T-helper 2 cell (primary cell): ENCODE data around the gene MYLK4.
A peak's percentile ranks its signal among the peaks of the same experiment; 100 is the strongest.

Experiments used
- DNase-seq, 5 experiments: peaks; one replicate each; pipeline versions ENCODE4 v3.0.0 to v3.0.0-alpha.2; 2012 to 2022
- total RNA-seq, 2 donors: gene quantifications; one replicate each; lab custom pipeline; 2026; lab: John Stamatoyannopoulos, UW

MYLK4 gene
- total RNA-seq: 3.1 to 5.2 reads per million in 2 donors

DNA sequence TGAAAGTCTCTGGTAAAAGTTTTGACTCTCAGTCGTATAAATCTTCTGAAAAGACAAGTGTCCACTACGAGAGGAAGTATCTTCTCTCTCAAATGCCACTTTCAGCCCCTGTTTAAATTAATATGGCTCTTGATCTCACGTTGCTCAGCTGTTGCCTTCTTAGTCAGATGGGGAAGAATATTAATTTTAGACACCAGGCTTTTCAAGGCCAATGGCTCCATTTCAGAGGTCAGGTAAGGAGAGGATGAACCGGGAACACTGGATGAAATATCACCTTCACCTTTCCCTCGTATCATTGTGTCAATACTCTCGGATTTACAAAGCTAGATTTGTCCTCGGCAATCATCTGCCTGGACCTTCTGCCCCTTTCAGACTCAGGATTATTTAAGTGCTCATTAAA is at the start of gene MYLK4:
Gene MYLK4 (minus strand): TSS at position 91 of the 400 bp plus-strand sequence. CDS start 1,628 bp downstream, outside the sequence.
- DNase-seq: no peak

GRCh38 chr6:2799936-2800527 is 49.3 kb upstream of the MYLK4 start:
- DNase-seq: peak in 1 of 5 experiments; percentile 52

DNA sequence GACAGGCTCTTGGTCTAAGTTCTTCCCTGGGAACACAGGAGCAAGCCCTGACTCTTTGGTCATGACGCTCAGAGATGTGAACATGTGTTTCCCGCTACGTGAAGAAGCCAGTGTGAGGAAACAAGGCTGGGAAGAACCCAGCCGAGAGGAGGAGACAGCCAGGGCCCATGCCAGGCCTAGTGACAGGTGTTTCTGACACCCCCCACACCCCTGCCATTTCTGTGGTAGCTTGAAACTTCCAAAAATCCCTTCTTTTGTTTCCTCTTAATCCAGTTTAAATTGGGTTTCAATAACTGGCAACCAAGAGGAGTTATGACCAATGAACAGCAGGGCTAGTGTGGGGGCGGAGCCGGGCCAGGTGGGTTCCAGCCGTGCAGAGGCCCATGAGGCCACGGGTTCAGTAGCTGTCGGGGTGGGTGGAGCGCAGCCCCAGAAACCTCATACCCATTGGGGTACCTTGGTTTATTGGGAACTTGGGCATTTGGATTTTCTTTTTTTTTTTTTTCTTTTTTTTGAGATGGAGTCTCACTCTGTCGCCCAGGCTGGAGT is 47.9 kb upstream of the MYLK4 start:
- no peak for DNase-seq

- DNase-seq: no peak
Measured at GRCh38 chr6:2797564-2798031, 46.9 kb upstream of the MYLK4 start.

GRCh38 chr6:2796861-2797260 is 46.1 kb upstream of the MYLK4 start:
- no peak for DNase-seq

DNA sequence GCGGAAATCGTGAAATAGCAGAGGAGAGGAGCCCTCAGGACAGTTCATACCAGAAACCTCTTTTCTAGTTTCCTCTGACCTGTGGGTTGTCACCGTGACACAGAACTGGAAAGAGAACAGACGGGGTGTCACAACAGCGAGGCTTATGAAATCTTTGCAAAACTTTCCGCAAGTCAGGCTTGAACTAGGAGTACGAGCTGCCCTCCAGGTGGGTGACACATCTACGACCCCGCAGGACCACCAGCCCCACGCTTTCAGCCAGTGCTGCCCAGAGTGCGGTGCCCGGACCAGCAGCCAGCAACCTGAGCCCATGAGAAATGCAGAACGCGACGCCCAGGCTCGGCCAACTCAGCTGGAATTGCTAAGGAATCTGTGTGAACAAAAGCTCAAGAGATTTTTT is 45.2 kb upstream of the MYLK4 start:
- peak in 1 of 5 experiments; percentile 15 for DNase-seq

- no peak for DNase-seq
Measured at GRCh38 chr6:2795162-2795561, 44.4 kb upstream of the MYLK4 start.

GRCh38 chr6:2794171-2794730 is 43.5 kb upstream of the MYLK4 start:
- no peak for DNase-seq

DNA sequence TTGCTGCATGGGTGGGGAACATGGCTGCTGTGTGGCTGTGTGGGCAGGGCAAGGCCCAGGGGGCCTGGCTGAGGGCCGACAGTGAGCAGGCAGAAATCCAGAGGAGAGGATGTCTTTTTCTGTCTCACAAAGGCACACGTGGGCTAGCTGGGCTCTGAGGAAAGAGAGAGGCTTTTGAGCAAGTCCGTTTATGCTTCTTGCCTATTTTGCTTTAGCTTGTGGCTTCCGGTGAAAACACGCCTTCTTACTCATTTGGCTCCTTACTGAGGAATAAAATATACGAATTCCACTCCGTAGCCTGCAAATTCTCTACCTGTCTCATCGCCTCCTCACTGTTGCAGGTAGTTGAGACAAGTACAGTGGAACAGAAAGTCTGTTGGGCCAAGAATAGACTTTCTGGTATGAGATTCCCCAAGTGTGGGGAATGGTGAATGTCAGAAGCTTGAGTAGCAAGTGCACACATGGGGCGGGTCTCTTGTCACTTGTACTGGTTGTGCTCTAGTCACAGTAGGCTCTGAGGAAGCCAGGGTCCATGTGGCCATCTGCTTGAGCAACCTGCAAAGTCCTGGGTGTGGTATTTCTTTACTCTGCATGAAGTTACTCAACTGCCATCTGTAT is 42.9 kb upstream of the MYLK4 start:
- DNase-seq: peak in 1 of 5 experiments; percentile 77

GRCh38 chr6:2792330-2793110 is 41.8 kb upstream of the MYLK4 start:
- no peak for DNase-seq

GRCh38 chr6:2791450-2791974 is 40.8 kb upstream of the MYLK4 start:
- no peak for DNase-seq

- peak in 3 of 5 experiments; percentile 18 to 76 (median 23) for DNase-seq
Measured at GRCh38 chr6:2790588-2791449, 40.1 kb upstream of the MYLK4 start.

DNA sequence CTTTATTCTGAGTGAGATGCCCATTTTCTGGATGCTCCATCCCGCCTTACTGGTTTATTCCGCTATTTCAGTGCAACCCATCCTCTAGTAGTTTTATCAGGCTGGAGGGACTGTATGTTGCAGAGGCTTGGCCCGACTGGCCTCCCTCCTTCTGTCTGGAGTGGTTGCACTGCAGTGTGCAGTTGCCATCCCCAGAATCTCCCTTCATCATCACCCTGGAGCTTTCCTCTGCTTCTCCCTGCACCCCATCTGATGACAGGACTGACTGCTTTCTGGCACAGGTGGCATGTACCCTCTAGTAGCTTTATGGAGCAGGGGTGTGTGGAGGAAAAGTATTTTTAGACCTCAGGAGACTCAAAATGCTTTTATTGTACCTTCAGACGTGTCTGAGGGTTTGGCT is 35.5 kb upstream of the MYLK4 start:
- DNase-seq: no peak

- no peak for DNase-seq
Measured at GRCh38 chr6:2784930-2785329, 34.2 kb upstream of the MYLK4 start.

- DNase-seq: no peak
Measured at GRCh38 chr6:2784061-2784460, 33.3 kb upstream of the MYLK4 start.

DNA sequence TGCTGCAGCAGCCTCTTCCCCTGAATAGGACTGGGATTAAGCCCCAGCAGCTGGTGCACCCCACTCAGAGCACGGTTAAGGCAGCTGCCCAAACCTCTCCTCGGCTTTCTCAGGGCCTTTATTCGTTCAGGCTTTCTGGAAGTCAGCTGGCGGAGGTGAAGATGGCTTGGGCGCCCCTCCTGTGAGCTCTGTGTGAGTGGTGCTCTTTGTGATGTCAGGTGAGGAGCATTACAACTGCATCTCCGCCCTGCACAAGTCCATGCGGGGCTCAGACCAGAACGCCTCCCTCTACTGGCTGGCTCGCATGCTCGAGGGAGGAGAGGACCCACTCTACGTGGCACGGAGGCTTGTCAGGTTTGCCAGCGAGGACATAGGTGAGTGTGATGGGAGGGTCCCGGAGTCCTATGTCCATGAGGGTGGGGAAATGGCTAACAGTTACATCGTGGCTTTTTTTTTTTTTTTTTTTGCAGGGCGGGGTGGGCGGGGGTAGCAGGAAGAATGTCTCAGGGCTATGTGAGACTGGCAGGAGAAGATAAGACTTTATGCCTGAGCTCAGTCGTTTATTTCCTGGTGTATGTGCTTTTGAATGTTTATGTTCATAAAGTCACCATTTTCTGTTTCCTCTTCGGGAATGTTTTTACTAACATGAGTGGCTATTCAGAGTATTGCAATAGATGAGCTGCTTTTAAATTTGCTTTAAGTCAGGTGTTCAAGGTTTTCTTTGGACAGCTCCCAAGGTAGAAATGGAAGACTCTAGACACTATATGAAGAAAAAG is 32.7 kb upstream of the MYLK4 start:
- no peak for DNase-seq

- DNase-seq: no peak
Measured at GRCh38 chr6:2782825-2783187, 32.1 kb upstream of the MYLK4 start.

DNA sequence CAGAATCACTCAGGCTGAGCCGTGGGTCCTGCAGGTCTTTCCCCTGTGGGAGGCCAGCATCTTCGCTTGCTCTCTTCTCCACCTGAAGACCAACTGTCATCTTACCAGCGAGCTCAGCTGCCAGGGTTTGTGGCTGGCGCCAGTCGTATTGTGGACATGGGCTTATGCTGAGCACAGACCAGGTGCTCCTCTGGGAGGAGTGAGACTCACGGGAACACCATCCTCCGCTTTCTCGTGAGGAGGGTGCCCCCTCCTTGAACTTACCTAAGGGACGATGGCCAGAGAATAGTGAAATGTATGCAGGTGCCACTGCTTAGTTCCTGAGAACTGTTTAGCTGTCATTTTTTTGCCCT is 31.6 kb upstream of the MYLK4 start:
- DNase-seq: no peak

DNA sequence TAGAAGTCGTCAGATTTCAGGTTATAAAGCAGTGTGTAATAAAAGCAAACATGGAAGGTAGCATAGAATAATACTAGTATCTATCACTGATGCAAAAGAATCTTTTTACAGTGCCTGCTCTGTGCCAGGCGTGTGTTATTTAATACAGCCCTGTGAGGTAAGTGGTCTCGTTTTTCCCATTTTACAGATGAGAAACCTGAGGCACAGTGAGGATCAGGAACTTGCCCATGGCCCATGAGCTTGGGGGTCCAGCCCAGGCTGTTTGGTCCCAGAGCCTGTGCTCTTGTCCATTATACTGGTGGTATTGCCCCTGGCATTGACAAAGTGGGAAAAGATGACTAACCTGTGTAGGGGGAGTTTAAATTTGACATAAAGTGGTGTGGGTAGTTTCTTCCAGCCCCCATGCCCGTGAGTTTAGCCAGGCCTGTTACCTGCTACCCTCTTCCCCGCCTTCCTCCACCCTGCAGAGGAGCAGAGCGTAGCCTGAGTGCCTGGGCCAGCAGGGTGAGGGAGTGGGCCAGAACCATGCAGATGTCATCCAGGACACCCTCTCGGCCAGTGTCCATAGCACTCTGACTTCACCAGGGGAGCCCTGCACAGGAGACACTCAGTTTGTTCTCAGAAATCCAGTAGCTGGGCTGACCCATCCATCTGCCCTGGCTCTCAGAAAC is 31.1 kb upstream of the MYLK4 start:
- no peak for DNase-seq

- DNase-seq: no peak
Measured at GRCh38 chr6:2780102-2780737, 29.5 kb upstream of the MYLK4 start.
